ENCODE data around the gene CEP131. TPM values are rescaled to one million over a fixed set of nuclear protein-coding genes. Genes with fewer than 3 reads are reported as not detected.
A peak's percentile ranks its signal among the peaks of the same experiment; 100 is the strongest.

Gene CEP131
- total RNA-seq, 5 donors from 2014 or later (not counting 1 experiment from before 2014, with no cell fraction given): 9.0 to 15.8 (median 11.2) TPM

GRCh38 chr17:81167638-81168037 lies 55.1 kb downstream of the CEP131 start:
- peak overlapping the region; percentile 52 to 70 (median 60) for H3K4me3 Mint-ChIP-seq
- H3K4me1 Mint-ChIP-seq: peaks cover 0 to 11% (median 1%) of the 10 kb centered on the region in 3 donors
- H3K27me3 Mint-ChIP-seq: peaks cover 5 to 21% of the 10 kb centered on the region in 2 donors

GRCh38 chr17:81167194-81167524 lies 55.6 kb downstream of the CEP131 start:
- Histone ChIP-seq H3K9me3 (no peaks in the 10 kb centered on the region), H3K27ac (ENCODE audit: low read length) (no peak overlapping the region), H3K4me3 (ENCODE audit: control insufficient read depth in 1 of 2, extremely low read depth in 1 of 2, low read length in 1 of 2) (no peak overlapping the region), H3K36me3 (ENCODE audit: control insufficient read depth in 2 of 2, extremely low read depth in 1 of 2, insufficient read depth in 1 of 2, low read length in 1 of 2) (no peaks in the 10 kb centered on the region), H3K4me1 (ENCODE audit: control insufficient read depth in 1 of 2, extremely low read depth in 1 of 2, insufficient read depth in 2 of 2, low read length in 2 of 2) (peaks cover 0 to 10% of the 10 kb centered on the region in 2 experiments), H3K27me3 (replicated peaks in 1 of 2; ENCODE audit: control insufficient read depth in 2 of 2, extremely low read depth in 1 of 2, insufficient read depth in 2 of 2, low read length in 1 of 2) (peaks cover 0 to 70% of the 10 kb centered on the region in 2 experiments)
- peaks cover 5 to 21% of the 10 kb centered on the region in 2 donors for H3K27me3 Mint-ChIP-seq
- peak overlapping the region; percentile 52 to 70 (median 60) for H3K4me3 Mint-ChIP-seq
- H3K27ac Mint-ChIP-seq: peak overlapping the region in 1 of 2 donors; percentile 79
- POLR2A ChIA-PET: no interaction called here
- CTCF ChIA-PET: no interaction called here
- DNase-seq (no peak), ATAC-seq (replicated peaks in 1 of 4) (no peak)
- no peaks in the 10 kb centered on the region for H3K36me3 Mint-ChIP-seq
- peaks cover 0 to 11% (median 1%) of the 10 kb centered on the region in 3 donors for H3K4me1 Mint-ChIP-seq
- 100% methylated on average over 3 of the region's 4 CpGs for WGBS (ENCODE audit: insufficient coverage)
- no peaks in the 10 kb centered on the region for H3K9me3 Mint-ChIP-seq

More at GRCh38 chr17:81167638-81168037, 55.1 kb downstream of the CEP131 start:
- Histone ChIP-seq H3K27ac (ENCODE audit: low read length) (no peak overlapping the region), H3K36me3 (ENCODE audit: control insufficient read depth in 2 of 2, extremely low read depth in 1 of 2, insufficient read depth in 1 of 2, low read length in 1 of 2) (no peaks in the 10 kb centered on the region), H3K4me3 (ENCODE audit: control insufficient read depth in 1 of 2, extremely low read depth in 1 of 2, low read length in 1 of 2) (no peak overlapping the region), H3K9me3 (no peaks in the 10 kb centered on the region), H3K4me1 (ENCODE audit: control insufficient read depth in 1 of 2, extremely low read depth in 1 of 2, insufficient read depth in 2 of 2, low read length in 2 of 2) (peaks cover 0 to 10% of the 10 kb centered on the region in 2 experiments), H3K27me3 (replicated peaks in 1 of 2; ENCODE audit: control insufficient read depth in 2 of 2, extremely low read depth in 1 of 2, insufficient read depth in 2 of 2, low read length in 1 of 2) (peaks cover 0 to 65% of the 10 kb centered on the region in 2 experiments)
- DNase-seq (no peak), ATAC-seq (replicated peaks in 1 of 4) (no peak)
- Mint-ChIP-seq H3K9me3 (no peaks in the 10 kb centered on the region), H3K27ac (peak overlapping the region in 1 of 2 donors; percentile 79), H3K36me3 (no peaks in the 10 kb centered on the region)
- 90% methylated on average over 7 of the region's 7 CpGs for WGBS (ENCODE audit: insufficient coverage)
- ChIA-PET POLR2A (no interaction called here), CTCF (no interaction called here)

- peaks cover 9 to 25% of the 10 kb centered on the region in 2 donors for H3K27me3 Mint-ChIP-seq
- peak in 2 of 4 experiments; percentile 25 to 33 for ATAC-seq (replicated peaks in 1 of 4)
- peaks cover 0 to 15% (median 1%) of the 10 kb centered on the region in 3 donors for H3K4me1 Mint-ChIP-seq
- peak within 1 kb of the TSS in 1 of 2 donors; percentile 27 for H3K4me3 ChIP-seq (ENCODE audit: control insufficient read depth in 1 of 2, extremely low read depth in 1 of 2, low read length in 1 of 2)
- no peak within 1 kb of the TSS for H3K27ac ChIP-seq (ENCODE audit: low read length)
- peak within 1 kb of the TSS; percentile 13 to 60 (median 58) for H3K4me3 Mint-ChIP-seq
- peak in 1 of 35 experiments; percentile 1 for DNase-seq
- H3K27ac Mint-ChIP-seq: no peak within 1 kb of the TSS
- no peaks in the 10 kb centered on the region for H3K36me3 ChIP-seq (ENCODE audit: control insufficient read depth in 2 of 2, extremely low read depth in 1 of 2, insufficient read depth in 1 of 2, low read length in 1 of 2)
- POLR2A ChIA-PET: no interaction called here
- no peaks in the 10 kb centered on the region for H3K36me3 Mint-ChIP-seq
- H3K27me3 ChIP-seq (replicated peaks in 1 of 2; ENCODE audit: control insufficient read depth in 2 of 2, extremely low read depth in 1 of 2, insufficient read depth in 2 of 2, low read length in 1 of 2): peaks cover 0 to 78% of the 10 kb centered on the region in 2 experiments
- no peaks in the 10 kb centered on the region for H3K9me3 ChIP-seq
- peaks cover 0 to 10% of the 10 kb centered on the region in 2 experiments for H3K4me1 ChIP-seq (ENCODE audit: control insufficient read depth in 1 of 2, extremely low read depth in 1 of 2, insufficient read depth in 2 of 2, low read length in 2 of 2)
- 1% methylated on average over 27 of the region's 62 CpGs for WGBS (ENCODE audit: insufficient coverage)
- CTCF ChIA-PET: no interaction called here
- H3K9me3 Mint-ChIP-seq: no peaks in the 10 kb centered on the region
These were observed 56.7 kb downstream of the CEP131 start, which contains the start of gene AATK for GRCh38 chr17:81166033-81166492. TSS of gene AATK (minus strand) at chr17:81166221. CDS start at chr17:81165992, 229 bp downstream.

GRCh38 chr17:81165246-81166032 lies 57.3 kb downstream of the CEP131 start, which contains the start of gene PVALEF:
TSS of gene PVALEF (plus strand) at chr17:81165507. CDS start at chr17:81181227, 15,720 bp downstream.
- H3K4me3 Mint-ChIP-seq: peak within 1 kb of the TSS; percentile 13 to 60 (median 58)

GRCh38 chr17:81164371-81165245 lies 58.2 kb downstream of the CEP131 start:
- Mint-ChIP-seq H3K4me1 (peaks cover 0 to 22% (median 1%) of the 10 kb centered on the region in 3 donors), H3K27me3 (peaks cover 11 to 27% of the 10 kb centered on the region in 2 donors), H3K27ac (peak overlapping the region in 1 of 2 donors; percentile 49), H3K9me3 (no peaks in the 10 kb centered on the region), H3K36me3 (no peaks in the 10 kb centered on the region), H3K4me3 (peak overlapping the region in 2 of 3 donors; percentile 41 to 58)
- Histone ChIP-seq H3K4me3 (ENCODE audit: control insufficient read depth in 1 of 2, extremely low read depth in 1 of 2, low read length in 1 of 2) (no peak overlapping the region), H3K27me3 (replicated peaks in 1 of 2; ENCODE audit: control insufficient read depth in 2 of 2, extremely low read depth in 1 of 2, insufficient read depth in 2 of 2, low read length in 1 of 2) (peaks cover 0 to 83% of the 10 kb centered on the region in 2 experiments), H3K4me1 (ENCODE audit: control insufficient read depth in 1 of 2, extremely low read depth in 1 of 2, insufficient read depth in 2 of 2, low read length in 2 of 2) (peaks cover 0 to 23% of the 10 kb centered on the region in 2 experiments), H3K9me3 (no peaks in the 10 kb centered on the region), H3K27ac (ENCODE audit: low read length) (no peak overlapping the region), H3K36me3 (ENCODE audit: control insufficient read depth in 2 of 2, extremely low read depth in 1 of 2, insufficient read depth in 1 of 2, low read length in 1 of 2) (no peaks in the 10 kb centered on the region)
- WGBS (ENCODE audit: insufficient coverage): 73% methylated on average over 15 of the region's 19 CpGs
- CTCF ChIA-PET: no interaction called here
- DNase-seq: no peak
- no peak for ATAC-seq (replicated peaks in 1 of 4)
- POLR2A ChIA-PET: no interaction called here

More at GRCh38 chr17:81165246-81166032, 57.3 kb downstream of the CEP131 start, which contains the start of gene PVALEF:
- H3K9me3 ChIP-seq: no peaks in the 10 kb centered on the region
- no peaks in the 10 kb centered on the region for H3K36me3 ChIP-seq (ENCODE audit: control insufficient read depth in 2 of 2, extremely low read depth in 1 of 2, insufficient read depth in 1 of 2, low read length in 1 of 2)
- CTCF ChIA-PET: no interaction called here
- Mint-ChIP-seq H3K27me3 (peaks cover 11 to 27% of the 10 kb centered on the region in 2 donors), H3K4me1 (peaks cover 0 to 21% (median 1%) of the 10 kb centered on the region in 3 donors), H3K27ac (peak within 1 kb of the TSS in 1 of 2 donors; percentile 49), H3K9me3 (no peaks in the 10 kb centered on the region), H3K36me3 (no peaks in the 10 kb centered on the region)
- H3K27me3 ChIP-seq (replicated peaks in 1 of 2; ENCODE audit: control insufficient read depth in 2 of 2, extremely low read depth in 1 of 2, insufficient read depth in 2 of 2, low read length in 1 of 2): peaks cover 0 to 78% of the 10 kb centered on the region in 2 experiments
- H3K27ac ChIP-seq (ENCODE audit: low read length): no peak within 1 kb of the TSS
- H3K4me3 ChIP-seq (ENCODE audit: control insufficient read depth in 1 of 2, extremely low read depth in 1 of 2, low read length in 1 of 2): peak within 1 kb of the TSS in 1 of 2 donors; percentile 27
- ATAC-seq (replicated peaks in 1 of 4) (peak in 3 of 4 experiments; percentile 17 to 28 (median 18)), DNase-seq (peak in 1 of 35 experiments; percentile 2)
- H3K4me1 ChIP-seq (ENCODE audit: control insufficient read depth in 1 of 2, extremely low read depth in 1 of 2, insufficient read depth in 2 of 2, low read length in 2 of 2): peaks cover 0 to 16% of the 10 kb centered on the region in 2 experiments
- POLR2A ChIA-PET: no interaction called here
- 38% methylated on average over 44 of the region's 46 CpGs for WGBS (ENCODE audit: insufficient coverage)
